GM23248 (cell line): ENCODE data around the gene MPZL1. TPM values are rescaled to one million over a fixed set of nuclear protein-coding genes. Genes with fewer than 3 reads are reported as not detected.

Experiments used
- DNase-seq: peaks from one replicate; pipeline ENCODE4 v3.0.0-alpha.2; 2015
- H2AFZ ChIP-seq: fragments of 200-600 bp; sonication (generic); 2 replicates; pipeline ENCODE4 v1.6.1; 2016; ENCODE audit warnings: antibody characterized with exemption
- H3F3A ChIP-seq: fragments of 200-600 bp; sonication (generic); 2 replicates; pipeline ENCODE4 v1.6.1; 2016; ENCODE audit warnings: mild to moderate bottlenecking, antibody characterized with exemption, mixed run types; ENCODE audit not compliant: insufficient read depth
- H3K27ac ChIP-seq: fragments of 200-600 bp; sonication (generic); 2 replicates; pipeline ENCODE4 v1.5.1; 2016; ENCODE audit warnings: mild to moderate bottlenecking
- H3K27me3 ChIP-seq: fragments of 200-600 bp; sonication (generic); replicated peaks from 2 replicates; pipeline ENCODE4 v1.6.1; 2016; ENCODE audit warnings: mild to moderate bottlenecking; ENCODE audit not compliant: insufficient read depth
- H3K36me3 ChIP-seq: fragments of 200-600 bp; sonication (generic); 2 replicates; pipeline ENCODE4 v1.6.1; 2016; ENCODE audit warnings: low read depth, mild to moderate bottlenecking
- H3K4me1 ChIP-seq: fragments of 200-600 bp; sonication (generic); 2 replicates; pipeline ENCODE4 v1.6.1; 2016; ENCODE audit warnings: mild to moderate bottlenecking; ENCODE audit not compliant: insufficient read depth
- H3K4me2 ChIP-seq: fragments of 200-600 bp; sonication (generic); one replicate; pipeline ENCODE4 v1.6.1; 2016; ENCODE audit warnings: mild to moderate bottlenecking; ENCODE audit not compliant: unreplicated experiment
- H3K4me3 ChIP-seq: fragments of 200-600 bp; sonication (generic); 2 replicates; pipeline ENCODE4 v1.5.1; 2016; ENCODE audit warnings: mild to moderate bottlenecking
- H3K79me2 ChIP-seq: fragments of 200-600 bp; sonication (generic); 2 replicates; pipeline ENCODE4 v1.6.1; 2016; ENCODE audit warnings: mild to moderate bottlenecking; ENCODE audit not compliant: insufficient read depth
- H3K9ac ChIP-seq: fragments of 200-600 bp; sonication (generic); 2 replicates; pipeline ENCODE4 v1.6.1; 2016; ENCODE audit warnings: mild to moderate bottlenecking
- H3K9me2 ChIP-seq: fragments of 200-600 bp; sonication (generic); 2 replicates; pipeline ENCODE4 v1.6.1; 2016; ENCODE audit warnings: mixed run types, mild to moderate bottlenecking, moderate library complexity; ENCODE audit not compliant: insufficient read depth
- H3K9me3 ChIP-seq: fragments of 200-600 bp; sonication (generic); one replicate; pipeline ENCODE4 v1.6.1; 2017; ENCODE audit warnings: low read depth
- H4K20me1 ChIP-seq: fragments of 200-600 bp; sonication (generic); 2 replicates; pipeline ENCODE4 v1.6.0; 2016; ENCODE audit not compliant: insufficient read depth
- EZH2 ChIP-seq: fragments of 200-600 bp; sonication (generic); IDR thresholded peaks from 2 replicates; pipeline ENCODE4 v1.6.1; 2018; ENCODE audit warnings: antibody characterized with exemption, mild to moderate bottlenecking; ENCODE audit not compliant: insufficient read depth, poor library complexity, severe bottlenecking
- EZH2phosphoT487 ChIP-seq: fragments of 200-600 bp; sonication (generic); IDR thresholded peaks from 2 replicates; pipeline ENCODE4 v1.6.1; 2018; ENCODE audit warnings: antibody characterized with exemption, moderate library complexity, mild to moderate bottlenecking, low read depth; ENCODE audit not compliant: insufficient read depth
- WGBS, 2 experiments: methylation state at CpG; one replicate each; pipeline ENCODE4 v1.1.6; 2015 to 2017; ENCODE audit warnings: low lambda C conversion rate in 2 of 2, low coverage in 1 of 2; ENCODE audit errors: missing lambda C conversion rate in 2 of 2; 5-methylcytosine and 5-hydroxymethylcytosine counted together
- in situ Hi-C: fragments of 300-500 bp; cut with MboI; formaldehyde crosslinking; loops from 2 replicates; pipeline ENCODE4 v1.15.0; 2020
- polyA plus RNA-seq: library from polyadenylated mRNA; unstranded; fragments of >200 nt; fragmentation: Nextera tagmentation; extraction: Ambion mirVana; gene quantifications from 2 replicates; pipeline ENCODE4 v1.2.1, GENCODE V29; 2016
- total RNA-seq: library from RNA; depleted of rRNA; stranded (reverse); fragments of >200 nt; shearing (Covaris generic); gene quantifications from 2 replicates; pipeline ENCODE4 v1.2.3, GENCODE V29; 2014

The MPZL1 gene
- total and polyA plus RNA-seq, 2 experiments from 2014 or later, result 144 to 284 TPM

DNA sequence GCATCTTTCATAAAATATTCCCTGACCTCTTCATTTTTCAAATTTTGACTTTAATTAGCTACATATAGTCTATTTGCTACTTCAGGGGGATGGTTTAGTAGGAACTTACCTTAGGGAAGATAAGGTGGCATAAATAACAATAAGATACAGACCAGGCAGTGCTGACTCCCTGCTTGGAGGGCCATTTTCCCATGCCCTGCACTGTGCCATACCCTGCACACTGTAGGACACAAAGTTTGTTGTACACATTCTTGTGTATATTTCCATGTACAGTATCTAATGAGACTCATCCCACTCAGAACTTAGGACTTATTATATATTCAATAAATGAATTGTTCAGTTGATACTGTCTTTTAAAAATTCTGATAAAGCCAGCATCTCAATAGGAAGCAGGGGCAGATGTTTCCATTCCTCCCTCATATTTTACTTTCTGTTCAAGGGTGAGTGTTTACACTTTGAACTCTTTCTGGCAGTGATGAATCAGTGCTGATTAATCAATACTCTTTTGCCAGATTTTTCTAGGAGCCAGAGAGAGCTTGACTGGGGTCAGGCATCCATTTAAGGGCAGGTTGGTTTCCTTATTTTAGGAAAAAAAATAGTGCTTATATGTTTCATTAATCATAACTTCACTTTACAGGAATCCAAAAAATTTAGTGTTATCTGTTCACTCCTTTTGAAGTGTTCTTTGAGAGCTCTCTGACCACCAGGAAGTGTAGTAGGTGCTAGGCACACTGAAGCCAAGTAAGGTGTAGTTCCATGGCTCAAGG is 30.6 kb downstream of the MPZL1 start:
- Histone ChIP-seq H3K9me3 (no peaks in the 10 kb centered on the region), H3K27me3 (no peaks in the 10 kb centered on the region), H3K4me3 (peak overlapping the region; percentile 22), H3K27ac (peak overlapping the region; percentile 19), H3F3A (peaks cover 37% of the 10 kb centered on the region), H3K9ac (no peak overlapping the region), H3K4me1 (peaks cover 56% of the 10 kb centered on the region), H3K36me3 (no peaks in the 10 kb centered on the region), H4K20me1 (peaks cover 11% of the 10 kb centered on the region; the same call in 1 of the 2 replicates), H2AFZ (no peak overlapping the region), H3K9me2 (peaks cover 4% of the 10 kb centered on the region; the same call in 1 of the 2 replicates), H3K4me2 (peak overlapping the region; percentile 48), H3K79me2 (peaks cover 100% of the 10 kb centered on the region)
- peak; percentile 62 for DNase-seq
- in situ Hi-C loops, result no loop called here
- no peak for TF ChIP-seq EZH2
- no peak for TF ChIP-seq EZH2phosphoT487

- no peak for DNase-seq
- peaks cover 4% of the 10 kb centered on the region; the same call in 1 of the 2 replicates for H3K9me2 ChIP-seq
- peaks cover 100% of the 10 kb centered on the region for H3K79me2 ChIP-seq
- no peaks in the 10 kb centered on the region for H3K9me3 ChIP-seq
- in situ Hi-C loops, result no loop called here
- no peak overlapping the region for H3K9ac ChIP-seq
- no peak overlapping the region for H3K27ac ChIP-seq
- no peaks in the 10 kb centered on the region for H3K36me3 ChIP-seq
- no peak for TF ChIP-seq EZH2
- TF ChIP-seq EZH2phosphoT487, result no peak
- peaks cover 5% of the 10 kb centered on the region; the same call in 1 of the 2 replicates for H4K20me1 ChIP-seq
- H2AFZ ChIP-seq, result no peak overlapping the region
- H3K27me3 ChIP-seq, result no peaks in the 10 kb centered on the region
- peaks cover 25% of the 10 kb centered on the region for H3K4me1 ChIP-seq
- peaks cover 15% of the 10 kb centered on the region; the same call in 1 of the 2 replicates for H3F3A ChIP-seq
- H3K4me3 ChIP-seq, result no peak overlapping the region
- no peak overlapping the region for H3K4me2 ChIP-seq
- WGBS, 2 experiments, result 97 to 98% methylated on average over 3 of the region's 3 CpGs
Measured at GRCh38 chr1:167755654-167756053, 33.9 kb downstream of the MPZL1 start.

- no peak overlapping the region for H3K4me3 ChIP-seq
- H3K9me2 ChIP-seq, result no peaks in the 10 kb centered on the region
- peaks cover 12% of the 10 kb centered on the region; the same call in 1 of the 2 replicates for H4K20me1 ChIP-seq
- H3K36me3 ChIP-seq, result no peaks in the 10 kb centered on the region
- no peak overlapping the region for H3K27ac ChIP-seq
- no peak overlapping the region for H3K9ac ChIP-seq
- H2AFZ ChIP-seq, result no peak overlapping the region
- no peaks in the 10 kb centered on the region for H3K27me3 ChIP-seq
- no peak for DNase-seq
- H3F3A ChIP-seq, result peaks cover 12% of the 10 kb centered on the region; the same call in 1 of the 2 replicates
- in situ Hi-C loops, result no loop called here
- TF ChIP-seq EZH2 (no peak), EZH2phosphoT487 (no peak)
- 88 to 90% methylated on average over 7 of the region's 7 CpGs for WGBS, 2 experiments
- H3K4me1 ChIP-seq, result peaks cover 13% of the 10 kb centered on the region
- H3K79me2 ChIP-seq, result peaks cover 100% of the 10 kb centered on the region
- H3K4me2 ChIP-seq, result no peak overlapping the region
- H3K9me3 ChIP-seq, result no peaks in the 10 kb centered on the region
Measured at GRCh38 chr1:167756730-167757405, 35.1 kb downstream of the MPZL1 start.

GRCh38 chr1:167757433-167758309 is 35.9 kb downstream of the MPZL1 start:
- H3K9me2 ChIP-seq, result no peaks in the 10 kb centered on the region
- DNase-seq, result no peak
- H3K9ac ChIP-seq, result no peak overlapping the region
- no peaks in the 10 kb centered on the region for H3K36me3 ChIP-seq
- no peak overlapping the region for H3K4me3 ChIP-seq
- H4K20me1 ChIP-seq, result peaks cover 14% of the 10 kb centered on the region; the same call in 1 of the 2 replicates
- 97 to 98% methylated on average over 4 of the region's 4 CpGs for WGBS, 2 experiments
- no peak overlapping the region for H2AFZ ChIP-seq
- H3K4me2 ChIP-seq, result no peak overlapping the region
- H3K4me1 ChIP-seq, result peaks cover 5% of the 10 kb centered on the region
- peaks cover 100% of the 10 kb centered on the region for H3K79me2 ChIP-seq
- no peaks in the 10 kb centered on the region for H3K27me3 ChIP-seq
- in situ Hi-C loops, result no loop called here
- H3K27ac ChIP-seq, result no peak overlapping the region
- H3F3A ChIP-seq, result peaks cover 6% of the 10 kb centered on the region; the same call in 1 of the 2 replicates
- no peaks in the 10 kb centered on the region for H3K9me3 ChIP-seq
- TF ChIP-seq EZH2, result no peak
- no peak for TF ChIP-seq EZH2phosphoT487
